Prostate gland (tissue), 2 donors: ENCODE measurements around the gene S100A6. TPM values are rescaled to one million over a fixed set of nuclear protein-coding genes. Genes with fewer than 3 reads are reported as not detected.

ENCODE experiments used
- DNase-seq: peaks from one replicate; pipeline ENCODE4 v3.0.0-alpha.2; 2019; ENCODE audit warnings: low spot score
- H3K27ac ChIP-seq, 2 donors: fragments of 200-600 bp; sonication (generic); 2 replicates each; pipeline ENCODE4 v1.5.1; 2017 to 2019
- H3K27me3 ChIP-seq: fragments of 200-600 bp; sonication (generic); replicated peaks from 2 replicates; pipeline ENCODE4 v1.5.1; 2019; ENCODE audit not compliant: insufficient read depth
- H3K36me3 ChIP-seq, 2 donors: fragments of 200-600 bp; sonication (generic); 1 replicate in 1 of 2; 2 replicates in 1 of 2; pipeline versions ENCODE4 v1.5.1 to v1.8.1; 2017 to 2019
- H3K4me1 ChIP-seq: fragments of 200-600 bp; sonication (generic); replicated peaks from 2 replicates; pipeline ENCODE4 v1.5.1; 2019
- H3K4me3 ChIP-seq, 2 donors: fragments of 200-600 bp; sonication (generic); 2 replicates each; pipeline ENCODE4 v1.5.1; 2017 to 2019
- H3K9me3 ChIP-seq: fragments of 200-600 bp; sonication (generic); 2 replicates; pipeline ENCODE4 v1.5.1; 2017
- POLR2A ChIP-seq: fragments of 450-650 bp; IDR thresholded peaks from one replicate; pipeline ENCODE4 v1.6.1; 2016; ENCODE audit warnings: antibody characterized with exemption, mild to moderate bottlenecking
- POLR2AphosphoS5 ChIP-seq: sonication (generic); formaldehyde crosslinking; IDR thresholded peaks from one replicate; pipeline ENCODE4 v1.6.1; 2017; ENCODE audit warnings: antibody characterized with exemption
- WGBS: methylation state at CpG from one replicate; pipeline ENCODE4 v1.1.5; 2018; 5-methylcytosine and 5-hydroxymethylcytosine counted together
- intact Hi-C: fragments of 100-400 bp; cut with DNase I; formaldehyde crosslinking; loops from one replicate; pipeline ENCODE4 v1.14.2; 2022
- total RNA-seq, 2 donors: library from RNA; depleted of rRNA; stranded (reverse); fragments of >200 nt; gene quantifications; one replicate each; pipeline ENCODE4 v1.1.0, GENCODE V29; 2016
- TF ChIP-seq, protein P1 (sequence below), 4 experiments: fragments of 200-600 bp in 2 of 4; fragments of 450-650 bp in 2 of 4; sonication (generic) in 2 of 4; IDR thresholded peaks; 1 replicate in 3 of 4; 2 replicates in 1 of 4; pipeline ENCODE4 v1.5.1; 2016 to 2019; ENCODE audit warnings: antibody characterized with exemption in 4 of 4, mild to moderate bottlenecking in 2 of 4, moderate library complexity in 2 of 4

The S100A6 gene
- total RNA-seq, 2 donors from 2014 or later = 184 to 279 TPM

DNA sequence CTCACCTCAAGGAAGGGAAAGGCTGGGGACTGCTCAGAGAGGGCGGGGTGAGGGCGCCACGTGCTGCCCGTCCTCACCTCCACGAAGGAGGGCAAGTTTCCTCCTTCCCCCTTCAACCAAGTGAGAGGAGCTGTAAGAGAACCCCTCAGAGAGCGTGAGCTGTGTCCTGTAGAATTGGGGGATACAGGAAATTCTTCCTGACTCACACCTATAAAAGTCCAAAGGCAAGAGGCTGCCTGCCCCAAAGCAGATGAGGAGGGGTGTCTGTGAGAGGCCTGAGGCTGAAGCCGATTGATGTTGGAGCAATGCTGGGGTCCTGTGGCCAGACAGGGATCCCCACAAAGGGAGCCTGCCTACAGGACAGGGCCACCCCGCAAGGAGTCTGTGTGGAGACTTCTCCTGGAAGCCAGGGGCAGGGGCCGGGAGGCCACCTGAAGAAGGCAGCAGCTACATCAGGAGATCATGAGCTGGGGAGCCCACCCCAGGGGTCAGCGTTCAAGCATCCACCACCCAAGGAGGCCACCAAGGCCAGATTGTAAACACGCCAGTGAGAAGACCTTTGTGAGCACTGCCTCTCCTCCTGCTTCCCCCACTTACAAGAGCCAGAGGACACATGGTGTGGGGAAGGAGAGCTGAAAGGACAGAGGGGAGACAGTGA is 27.7 kb downstream of the S100A6 start:
- WGBS = 72% methylated on average over 11 of the region's 11 CpGs
- Histone ChIP-seq H3K36me3 (no peaks in the 10 kb centered on the region), H3K9me3 (no peaks in the 10 kb centered on the region), H3K27me3 (no peaks in the 10 kb centered on the region), H3K4me3 (no peak overlapping the region), H3K4me1 (no peaks in the 10 kb centered on the region), H3K27ac (no peak overlapping the region)
- TF ChIP-seq POLR2A = no peak
- TF ChIP-seq POLR2AphosphoS5 = no peak
- TF ChIP-seq, protein P1, sequence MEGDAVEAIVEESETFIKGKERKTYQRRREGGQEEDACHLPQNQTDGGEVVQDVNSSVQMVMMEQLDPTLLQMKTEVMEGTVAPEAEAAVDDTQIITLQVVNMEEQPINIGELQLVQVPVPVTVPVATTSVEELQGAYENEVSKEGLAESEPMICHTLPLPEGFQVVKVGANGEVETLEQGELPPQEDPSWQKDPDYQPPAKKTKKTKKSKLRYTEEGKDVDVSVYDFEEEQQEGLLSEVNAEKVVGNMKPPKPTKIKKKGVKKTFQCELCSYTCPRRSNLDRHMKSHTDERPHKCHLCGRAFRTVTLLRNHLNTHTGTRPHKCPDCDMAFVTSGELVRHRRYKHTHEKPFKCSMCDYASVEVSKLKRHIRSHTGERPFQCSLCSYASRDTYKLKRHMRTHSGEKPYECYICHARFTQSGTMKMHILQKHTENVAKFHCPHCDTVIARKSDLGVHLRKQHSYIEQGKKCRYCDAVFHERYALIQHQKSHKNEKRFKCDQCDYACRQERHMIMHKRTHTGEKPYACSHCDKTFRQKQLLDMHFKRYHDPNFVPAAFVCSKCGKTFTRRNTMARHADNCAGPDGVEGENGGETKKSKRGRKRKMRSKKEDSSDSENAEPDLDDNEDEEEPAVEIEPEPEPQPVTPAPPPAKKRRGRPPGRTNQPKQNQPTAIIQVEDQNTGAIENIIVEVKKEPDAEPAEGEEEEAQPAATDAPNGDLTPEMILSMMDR (IDR thresholded peaks at IDR 0.05) = no peak
- no peak for DNase-seq
- intact Hi-C loops = no loop called here

DNA sequence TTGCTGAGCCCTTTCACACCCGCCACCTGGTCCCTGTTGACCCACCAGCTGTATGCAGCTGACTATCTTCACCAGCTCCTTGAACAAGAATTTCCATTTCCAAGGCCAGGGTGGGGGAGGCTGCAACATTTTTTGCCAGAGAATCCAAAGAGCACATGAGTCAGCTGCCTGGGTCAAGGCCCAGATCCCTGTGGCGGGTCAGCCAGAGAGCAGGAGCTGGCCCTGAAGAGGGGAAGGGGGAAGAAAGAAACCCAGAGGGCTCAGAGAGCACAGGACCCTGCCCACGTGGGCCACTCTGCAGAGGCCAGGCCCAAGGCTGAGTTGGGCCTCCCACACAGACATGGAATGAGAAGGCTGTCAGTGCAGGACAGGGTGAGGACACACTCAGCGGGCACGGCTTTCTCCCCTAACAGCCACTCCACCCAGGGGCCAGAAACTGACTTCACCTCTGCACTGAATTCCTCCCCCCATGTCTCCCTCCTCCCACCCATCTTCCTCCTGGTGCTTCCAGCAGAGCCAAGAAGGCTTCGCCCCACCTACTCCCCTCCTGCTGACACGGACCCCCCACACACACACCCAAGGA is 28.9 kb downstream of the S100A6 start:
- Histone ChIP-seq H3K4me1 (no peaks in the 10 kb centered on the region), H3K27ac (peak overlapping the region; percentile 38 to 53), H3K27me3 (no peaks in the 10 kb centered on the region), H3K4me3 (no peak overlapping the region), H3K9me3 (no peaks in the 10 kb centered on the region), H3K36me3 (no peaks in the 10 kb centered on the region)
- 53% methylated on average over 7 of the region's 7 CpGs for WGBS
- TF ChIP-seq POLR2AphosphoS5 (peak; percentile 77), POLR2A (no peak)
- intact Hi-C loops = no loop called here
- DNase-seq = no peak

DNA sequence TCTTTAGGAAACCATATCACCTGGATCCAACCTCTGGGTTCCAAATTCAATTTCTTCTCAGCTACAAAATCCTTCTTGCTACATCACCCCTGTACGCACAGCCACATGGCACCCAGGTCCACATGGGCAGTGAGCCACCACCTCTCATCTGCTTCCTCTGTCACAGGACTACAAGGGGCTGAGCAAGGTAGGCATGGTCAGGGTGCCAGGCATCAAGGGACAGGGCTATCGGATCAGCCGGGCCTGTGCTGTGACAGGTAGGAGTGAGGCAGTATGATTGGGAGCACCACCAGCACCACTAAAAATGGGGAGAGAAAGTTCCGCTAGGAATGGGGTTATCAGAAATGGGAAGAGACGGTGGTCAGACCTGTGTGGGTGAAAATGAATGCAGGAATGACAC is 29.4 kb downstream of the S100A6 start:
- TF ChIP-seq POLR2A = no peak
- no peak for TF ChIP-seq POLR2AphosphoS5
- TF ChIP-seq, protein P1 (IDR thresholded peaks at IDR 0.05) = no peak
- H3K36me3 ChIP-seq = no peaks in the 10 kb centered on the region
- H3K4me1 ChIP-seq = no peaks in the 10 kb centered on the region
- no peak overlapping the region for H3K4me3 ChIP-seq
- DNase-seq = no peak
- H3K27ac ChIP-seq = no peak overlapping the region
- no peaks in the 10 kb centered on the region for H3K27me3 ChIP-seq
- intact Hi-C loops = no loop called here
- H3K9me3 ChIP-seq = no peaks in the 10 kb centered on the region
- WGBS = 76% methylated on average over 5 of the region's 5 CpGs

DNA sequence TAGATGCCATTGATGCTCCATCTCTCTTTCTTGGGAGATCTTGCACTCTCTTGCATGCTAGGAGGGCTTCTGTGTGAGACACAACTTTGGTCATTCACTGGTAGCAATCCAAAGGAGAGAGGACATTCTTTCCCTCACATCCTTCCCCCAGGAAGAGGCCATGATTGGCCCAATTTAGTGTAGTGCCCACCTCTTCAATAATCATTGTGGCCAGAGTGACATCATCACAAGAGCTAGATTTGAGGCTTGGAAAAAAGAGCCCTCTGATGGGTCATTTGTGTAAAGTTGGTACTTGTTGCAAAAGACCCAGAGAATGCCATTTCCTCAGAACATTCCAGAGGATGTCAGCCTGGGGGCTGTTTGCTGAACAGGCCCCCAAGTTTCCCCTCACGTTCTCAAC is 30.2 kb downstream of the S100A6 start:
- Histone ChIP-seq H3K27ac (no peak overlapping the region), H3K4me3 (no peak overlapping the region), H3K27me3 (no peaks in the 10 kb centered on the region), H3K4me1 (no peaks in the 10 kb centered on the region), H3K36me3 (no peaks in the 10 kb centered on the region), H3K9me3 (no peaks in the 10 kb centered on the region)
- TF ChIP-seq, protein P1 (IDR thresholded peaks at IDR 0.05) = no peak
- DNase-seq = no peak
- WGBS = 89% methylated on average over 1 of the region's 1 CpG
- intact Hi-C loops = no loop called here

DNA sequence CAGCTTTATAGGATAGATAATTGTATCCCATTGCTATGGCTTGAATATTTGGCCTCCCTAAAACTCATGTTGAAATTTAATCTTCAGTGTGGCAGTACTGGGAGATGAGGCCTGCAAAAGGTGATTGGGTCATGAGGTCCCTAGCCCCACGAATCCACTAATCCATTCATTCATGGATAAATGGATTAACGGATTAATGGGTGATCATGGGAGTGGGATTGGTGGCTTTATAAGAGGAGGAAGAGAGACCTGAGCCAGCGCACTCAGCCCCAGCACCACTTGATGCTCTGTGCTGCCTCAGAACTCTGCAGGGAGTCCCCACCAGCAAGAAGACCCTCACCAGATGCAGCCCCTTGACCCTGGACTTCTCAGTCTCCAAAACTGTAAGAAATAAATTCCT is 32.0 kb downstream of the S100A6 start:
- no peaks in the 10 kb centered on the region for H3K36me3 ChIP-seq
- 88% methylated on average over 3 of the region's 3 CpGs for WGBS
- no peak for DNase-seq
- TF ChIP-seq POLR2AphosphoS5 = no peak
- TF ChIP-seq, protein P1 (IDR thresholded peaks at IDR 0.05) = no peak
- TF ChIP-seq POLR2A = no peak
- H3K4me1 ChIP-seq = no peaks in the 10 kb centered on the region
- intact Hi-C loops = no loop called here
- no peaks in the 10 kb centered on the region for H3K9me3 ChIP-seq
- H3K27me3 ChIP-seq = no peaks in the 10 kb centered on the region
- H3K27ac ChIP-seq = no peak overlapping the region
- H3K4me3 ChIP-seq = no peak overlapping the region
